ENCODE data around the gene PPP1R12A. TPM values are rescaled to one million over a fixed set of nuclear protein-coding genes. Genes with fewer than 3 reads are reported as not detected.

The PPP1R12A gene
- total RNA-seq, 1 donor from 2014 or later: 56.9 TPM

DNA sequence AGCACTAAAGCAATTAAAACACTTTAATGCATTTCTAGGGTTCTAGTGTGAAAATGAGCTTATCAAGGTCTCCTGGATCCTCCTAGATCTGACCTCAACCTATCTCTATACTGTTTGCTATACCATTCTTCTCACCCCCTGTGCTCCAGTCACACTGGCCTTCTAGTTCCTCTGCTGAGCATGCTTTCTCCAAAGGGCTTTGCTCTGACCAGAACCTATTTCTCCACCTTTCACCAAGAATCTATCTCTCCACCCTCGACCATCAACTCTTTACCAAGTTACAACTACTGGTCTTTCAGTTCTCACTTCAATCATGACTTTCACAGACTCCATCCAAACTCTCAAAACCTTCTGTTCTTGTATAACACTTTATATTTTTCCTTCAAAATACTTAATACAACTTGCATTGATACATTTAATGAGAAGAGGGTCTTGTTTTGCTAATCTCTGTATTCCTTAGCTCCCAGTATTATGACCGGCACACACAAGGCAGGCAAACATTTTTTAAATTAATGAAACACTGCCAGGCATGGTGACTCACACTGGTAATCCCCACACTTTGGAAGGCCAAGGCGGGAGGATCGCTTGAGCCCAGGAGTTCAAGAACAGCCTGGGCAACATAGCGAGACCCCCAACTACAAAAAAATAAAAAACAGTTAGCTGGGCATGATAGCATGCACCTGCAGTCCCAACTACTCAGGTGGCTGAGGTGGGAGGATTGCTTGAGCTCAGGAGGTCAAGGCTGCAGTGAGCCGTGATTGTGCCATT, 22.8 kb downstream of the PPP1R12A start:
- peak; percentile 15 for DNase-seq (ENCODE audit: low read depth)
- TF ChIP-seq, protein P1, sequence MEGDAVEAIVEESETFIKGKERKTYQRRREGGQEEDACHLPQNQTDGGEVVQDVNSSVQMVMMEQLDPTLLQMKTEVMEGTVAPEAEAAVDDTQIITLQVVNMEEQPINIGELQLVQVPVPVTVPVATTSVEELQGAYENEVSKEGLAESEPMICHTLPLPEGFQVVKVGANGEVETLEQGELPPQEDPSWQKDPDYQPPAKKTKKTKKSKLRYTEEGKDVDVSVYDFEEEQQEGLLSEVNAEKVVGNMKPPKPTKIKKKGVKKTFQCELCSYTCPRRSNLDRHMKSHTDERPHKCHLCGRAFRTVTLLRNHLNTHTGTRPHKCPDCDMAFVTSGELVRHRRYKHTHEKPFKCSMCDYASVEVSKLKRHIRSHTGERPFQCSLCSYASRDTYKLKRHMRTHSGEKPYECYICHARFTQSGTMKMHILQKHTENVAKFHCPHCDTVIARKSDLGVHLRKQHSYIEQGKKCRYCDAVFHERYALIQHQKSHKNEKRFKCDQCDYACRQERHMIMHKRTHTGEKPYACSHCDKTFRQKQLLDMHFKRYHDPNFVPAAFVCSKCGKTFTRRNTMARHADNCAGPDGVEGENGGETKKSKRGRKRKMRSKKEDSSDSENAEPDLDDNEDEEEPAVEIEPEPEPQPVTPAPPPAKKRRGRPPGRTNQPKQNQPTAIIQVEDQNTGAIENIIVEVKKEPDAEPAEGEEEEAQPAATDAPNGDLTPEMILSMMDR (IDR thresholded peaks at IDR 0.05; ENCODE audit: insufficient read depth, low read length, severe bottlenecking): no peak
- FAIRE-seq: no peak
- Histone ChIP-seq H3K4me3 (ENCODE audit: low read depth, low read length) (no peak overlapping the region), H3K27me3 (ENCODE audit: control insufficient read depth, insufficient read depth, low read length) (no peaks in the 10 kb centered on the region), H3K36me3 (ENCODE audit: control insufficient read depth, insufficient read depth, low read length) (no peaks in the 10 kb centered on the region)

GRCh38 chr12:79908366-79908765, 26.5 kb downstream of the PPP1R12A start:
- TF ChIP-seq, protein P1 (IDR thresholded peaks at IDR 0.05; ENCODE audit: insufficient read depth, low read length, severe bottlenecking): no peak
- no peak for FAIRE-seq
- H3K27me3 ChIP-seq (ENCODE audit: control insufficient read depth, insufficient read depth, low read length): no peaks in the 10 kb centered on the region

DNA sequence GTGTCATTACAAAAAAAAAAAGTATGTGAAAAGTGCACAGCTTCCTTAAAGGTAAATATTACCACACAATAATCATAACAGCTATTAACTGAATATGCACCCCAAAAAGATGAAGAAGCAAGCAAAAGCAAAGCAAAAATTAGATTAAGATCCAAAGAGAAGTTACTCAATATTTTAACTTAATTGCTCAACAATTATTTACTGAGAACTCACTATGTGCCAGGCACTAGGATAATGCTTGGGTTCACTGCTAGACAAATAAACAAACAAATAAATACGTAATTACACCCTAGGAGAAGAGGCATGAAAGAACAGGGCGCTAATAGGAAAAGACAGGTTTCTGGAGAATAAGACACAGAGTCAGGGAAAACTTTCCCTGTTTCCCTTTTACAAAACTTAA, 33.4 kb downstream of the PPP1R12A start:
- DNase-seq (ENCODE audit: low read depth): no peak
- H3K36me3 ChIP-seq (ENCODE audit: control insufficient read depth, insufficient read depth, low read length): no peaks in the 10 kb centered on the region
- no peak overlapping the region for H3K4me3 ChIP-seq (ENCODE audit: low read depth, low read length)
- FAIRE-seq: no peak
- TF ChIP-seq, protein P1 (IDR thresholded peaks at IDR 0.05; ENCODE audit: insufficient read depth, low read length, severe bottlenecking): no peak
- no peaks in the 10 kb centered on the region for H3K27me3 ChIP-seq (ENCODE audit: control insufficient read depth, insufficient read depth, low read length)

More at GRCh38 chr12:79908366-79908765, 26.5 kb downstream of the PPP1R12A start:
- Histone ChIP-seq H3K36me3 (ENCODE audit: control insufficient read depth, insufficient read depth, low read length) (no peaks in the 10 kb centered on the region), H3K4me3 (ENCODE audit: low read depth, low read length) (no peak overlapping the region)
- no peak for DNase-seq (ENCODE audit: low read depth)

GRCh38 chr12:79900951-79901350, 33.9 kb downstream of the PPP1R12A start:
- Histone ChIP-seq H3K27me3 (ENCODE audit: control insufficient read depth, insufficient read depth, low read length) (no peaks in the 10 kb centered on the region), H3K4me3 (ENCODE audit: low read depth, low read length) (no peak overlapping the region), H3K36me3 (ENCODE audit: control insufficient read depth, insufficient read depth, low read length) (no peaks in the 10 kb centered on the region)
- TF ChIP-seq, protein P1 (IDR thresholded peaks at IDR 0.05; ENCODE audit: insufficient read depth, low read length, severe bottlenecking): no peak
- FAIRE-seq (no peak), DNase-seq (ENCODE audit: low read depth) (no peak)

DNA sequence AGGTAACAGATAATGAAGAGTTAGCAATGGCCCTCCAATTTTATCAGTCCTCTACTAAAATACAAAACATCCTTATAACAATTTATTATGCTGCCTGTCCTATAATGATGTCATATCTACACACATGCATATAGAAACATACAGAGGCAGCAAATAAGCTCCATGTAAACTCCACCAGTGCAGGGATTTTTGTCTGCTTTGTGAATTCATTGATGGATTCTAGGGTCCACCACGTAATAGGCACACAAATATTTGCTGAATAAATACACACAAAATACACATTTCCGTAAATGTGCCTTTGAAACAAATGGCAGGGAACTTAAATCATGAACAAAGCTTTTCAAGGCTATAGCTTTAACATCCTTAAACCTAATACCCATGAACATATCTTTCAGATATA, 34.7 kb downstream of the PPP1R12A start:
- FAIRE-seq: no peak

More for the DNA sequence above, 34.7 kb downstream of the PPP1R12A start:
- TF ChIP-seq, protein P1 (IDR thresholded peaks at IDR 0.05; ENCODE audit: insufficient read depth, low read length, severe bottlenecking): no peak
- H3K4me3 ChIP-seq (ENCODE audit: low read depth, low read length): no peak overlapping the region
- no peak for DNase-seq (ENCODE audit: low read depth)
- H3K27me3 ChIP-seq (ENCODE audit: control insufficient read depth, insufficient read depth, low read length): no peaks in the 10 kb centered on the region
- H3K36me3 ChIP-seq (ENCODE audit: control insufficient read depth, insufficient read depth, low read length): no peaks in the 10 kb centered on the region

All from bronchial epithelial cell (primary cell).